ENCODE data around the gene PTMA.

Gene PTMA

GRCh38 chr2:231685349-231686191 lies 22.8 kb upstream of the PTMA start:
- DNase-seq (ENCODE audit: low spot score) = no peak
- ATAC-seq (ENCODE audit: low read depth) = no peak
- H3K4me1 ChIP-seq (ENCODE audit: insufficient read depth, poor library complexity, severe bottlenecking) = no peaks in the 10 kb centered on the region
- H3K36me3 ChIP-seq (ENCODE audit: low read depth) = no peaks in the 10 kb centered on the region
- no peak overlapping the region for H3K27ac ChIP-seq (ENCODE audit: poor library complexity, severe bottlenecking)
- H3K27me3 ChIP-seq (ENCODE audit: insufficient read depth, poor library complexity, severe bottlenecking) = no peaks in the 10 kb centered on the region
- TF ChIP-seq CTCF (IDR thresholded peaks at IDR 0.05; ENCODE audit: poor library complexity, severe bottlenecking) = peak; percentile 12
- no peaks in the 10 kb centered on the region for H3K9me3 ChIP-seq (ENCODE audit: severe bottlenecking)
- H3K4me3 ChIP-seq (ENCODE audit: severe bottlenecking) = no peak overlapping the region

- Histone ChIP-seq H3K9me3 (ENCODE audit: severe bottlenecking) (no peaks in the 10 kb centered on the region), H3K4me3 (ENCODE audit: severe bottlenecking) (no peak overlapping the region), H3K4me1 (ENCODE audit: insufficient read depth, poor library complexity, severe bottlenecking) (no peaks in the 10 kb centered on the region), H3K27ac (ENCODE audit: poor library complexity, severe bottlenecking) (no peak overlapping the region), H3K27me3 (ENCODE audit: insufficient read depth, poor library complexity, severe bottlenecking) (no peaks in the 10 kb centered on the region), H3K36me3 (ENCODE audit: low read depth) (no peaks in the 10 kb centered on the region)
- ATAC-seq (ENCODE audit: low read depth) (no peak), DNase-seq (ENCODE audit: low spot score) (no peak)
- no peak for TF ChIP-seq CTCF (IDR thresholded peaks at IDR 0.05; ENCODE audit: poor library complexity, severe bottlenecking)
Observed at GRCh38 chr2:231686192-231687100, 21.9 kb upstream of the PTMA start.

- Histone ChIP-seq H3K4me3 (ENCODE audit: severe bottlenecking) (no peak overlapping the region), H3K9me3 (ENCODE audit: severe bottlenecking) (no peaks in the 10 kb centered on the region), H3K27me3 (ENCODE audit: insufficient read depth, poor library complexity, severe bottlenecking) (no peaks in the 10 kb centered on the region), H3K27ac (ENCODE audit: poor library complexity, severe bottlenecking) (no peak overlapping the region), H3K36me3 (ENCODE audit: low read depth) (no peaks in the 10 kb centered on the region), H3K4me1 (ENCODE audit: insufficient read depth, poor library complexity, severe bottlenecking) (no peaks in the 10 kb centered on the region)
- peak; percentile 55; the same call in 2 of the 3 replicates for ATAC-seq (ENCODE audit: low read depth)
- TF ChIP-seq CTCF (IDR thresholded peaks at IDR 0.05; ENCODE audit: poor library complexity, severe bottlenecking) = peak; percentile 60
- DNase-seq (ENCODE audit: low spot score) = peak; percentile 37
Observed at GRCh38 chr2:231687133-231687852, 21.0 kb upstream of the PTMA start.

GRCh38 chr2:231687961-231688360 lies 20.4 kb upstream of the PTMA start:
- no peaks in the 10 kb centered on the region for H3K4me1 ChIP-seq (ENCODE audit: insufficient read depth, poor library complexity, severe bottlenecking)
- no peak overlapping the region for H3K4me3 ChIP-seq (ENCODE audit: severe bottlenecking)
- no peaks in the 10 kb centered on the region for H3K27me3 ChIP-seq (ENCODE audit: insufficient read depth, poor library complexity, severe bottlenecking)
- ATAC-seq (ENCODE audit: low read depth) (no peak), DNase-seq (ENCODE audit: low spot score) (no peak)
- no peak for TF ChIP-seq CTCF (IDR thresholded peaks at IDR 0.05; ENCODE audit: poor library complexity, severe bottlenecking)
- H3K27ac ChIP-seq (ENCODE audit: poor library complexity, severe bottlenecking) = no peak overlapping the region
- H3K9me3 ChIP-seq (ENCODE audit: severe bottlenecking) = no peaks in the 10 kb centered on the region
- H3K36me3 ChIP-seq (ENCODE audit: low read depth) = no peaks in the 10 kb centered on the region
